ENCODE data around the gene CKAP5. TPM values are rescaled to one million over a fixed set of nuclear protein-coding genes. Genes with fewer than 3 reads are reported as not detected.

CKAP5 gene
- total RNA-seq, 1 donor: 99.3 TPM

DNA sequence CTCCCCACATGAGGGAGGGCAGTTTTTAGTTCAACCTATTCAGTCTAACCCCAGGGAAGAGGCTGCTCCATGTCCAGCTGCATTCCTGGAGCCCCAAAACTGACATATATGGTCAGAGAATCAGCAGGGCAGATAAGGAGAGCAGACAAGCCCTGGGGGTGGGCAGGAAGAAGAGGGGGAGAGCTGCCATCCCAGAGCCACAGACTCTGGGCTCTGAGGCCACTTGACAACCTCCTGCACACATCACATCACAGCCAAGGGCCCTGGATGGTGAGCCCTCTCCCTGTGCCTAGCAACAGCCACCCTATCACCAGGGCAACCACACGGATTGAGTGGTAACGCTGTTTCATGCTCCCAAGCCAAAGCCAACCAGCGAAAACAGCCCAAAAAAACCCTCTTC lies 148.8 kb downstream of the CKAP5 start:
- DNase-seq (ENCODE audit: low read depth): peak; percentile 21
- no peak overlapping the region for H3K4me3 ChIP-seq (ENCODE audit: low read depth, low read length)
- TF ChIP-seq, protein P1, sequence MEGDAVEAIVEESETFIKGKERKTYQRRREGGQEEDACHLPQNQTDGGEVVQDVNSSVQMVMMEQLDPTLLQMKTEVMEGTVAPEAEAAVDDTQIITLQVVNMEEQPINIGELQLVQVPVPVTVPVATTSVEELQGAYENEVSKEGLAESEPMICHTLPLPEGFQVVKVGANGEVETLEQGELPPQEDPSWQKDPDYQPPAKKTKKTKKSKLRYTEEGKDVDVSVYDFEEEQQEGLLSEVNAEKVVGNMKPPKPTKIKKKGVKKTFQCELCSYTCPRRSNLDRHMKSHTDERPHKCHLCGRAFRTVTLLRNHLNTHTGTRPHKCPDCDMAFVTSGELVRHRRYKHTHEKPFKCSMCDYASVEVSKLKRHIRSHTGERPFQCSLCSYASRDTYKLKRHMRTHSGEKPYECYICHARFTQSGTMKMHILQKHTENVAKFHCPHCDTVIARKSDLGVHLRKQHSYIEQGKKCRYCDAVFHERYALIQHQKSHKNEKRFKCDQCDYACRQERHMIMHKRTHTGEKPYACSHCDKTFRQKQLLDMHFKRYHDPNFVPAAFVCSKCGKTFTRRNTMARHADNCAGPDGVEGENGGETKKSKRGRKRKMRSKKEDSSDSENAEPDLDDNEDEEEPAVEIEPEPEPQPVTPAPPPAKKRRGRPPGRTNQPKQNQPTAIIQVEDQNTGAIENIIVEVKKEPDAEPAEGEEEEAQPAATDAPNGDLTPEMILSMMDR (IDR thresholded peaks at IDR 0.05; ENCODE audit: insufficient read depth, low read depth, low read length): no peak

DNA sequence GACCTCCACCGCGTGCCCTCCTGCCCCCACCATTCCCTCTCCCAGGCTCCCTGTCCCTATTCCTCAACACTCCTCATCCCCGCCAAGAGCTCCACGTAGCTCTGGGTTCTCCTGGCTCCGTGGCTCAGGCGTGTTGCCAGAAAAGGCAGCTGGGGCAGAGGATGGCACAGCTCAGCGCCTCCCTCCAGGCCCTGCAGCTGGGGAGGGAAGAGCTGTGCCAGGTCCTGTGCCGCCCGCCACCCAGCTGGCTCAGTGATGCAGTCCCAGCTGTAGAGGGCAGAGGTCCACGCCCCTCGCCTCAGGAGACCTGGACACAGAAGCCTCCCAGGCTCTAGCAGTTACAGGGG lies 149.9 kb downstream of the CKAP5 start:
- DNase-seq (ENCODE audit: low read depth): no peak
- no peak overlapping the region for H3K4me3 ChIP-seq (ENCODE audit: low read depth, low read length)
- TF ChIP-seq, protein P1 (IDR thresholded peaks at IDR 0.05; ENCODE audit: insufficient read depth, low read depth, low read length): no peak

DNA sequence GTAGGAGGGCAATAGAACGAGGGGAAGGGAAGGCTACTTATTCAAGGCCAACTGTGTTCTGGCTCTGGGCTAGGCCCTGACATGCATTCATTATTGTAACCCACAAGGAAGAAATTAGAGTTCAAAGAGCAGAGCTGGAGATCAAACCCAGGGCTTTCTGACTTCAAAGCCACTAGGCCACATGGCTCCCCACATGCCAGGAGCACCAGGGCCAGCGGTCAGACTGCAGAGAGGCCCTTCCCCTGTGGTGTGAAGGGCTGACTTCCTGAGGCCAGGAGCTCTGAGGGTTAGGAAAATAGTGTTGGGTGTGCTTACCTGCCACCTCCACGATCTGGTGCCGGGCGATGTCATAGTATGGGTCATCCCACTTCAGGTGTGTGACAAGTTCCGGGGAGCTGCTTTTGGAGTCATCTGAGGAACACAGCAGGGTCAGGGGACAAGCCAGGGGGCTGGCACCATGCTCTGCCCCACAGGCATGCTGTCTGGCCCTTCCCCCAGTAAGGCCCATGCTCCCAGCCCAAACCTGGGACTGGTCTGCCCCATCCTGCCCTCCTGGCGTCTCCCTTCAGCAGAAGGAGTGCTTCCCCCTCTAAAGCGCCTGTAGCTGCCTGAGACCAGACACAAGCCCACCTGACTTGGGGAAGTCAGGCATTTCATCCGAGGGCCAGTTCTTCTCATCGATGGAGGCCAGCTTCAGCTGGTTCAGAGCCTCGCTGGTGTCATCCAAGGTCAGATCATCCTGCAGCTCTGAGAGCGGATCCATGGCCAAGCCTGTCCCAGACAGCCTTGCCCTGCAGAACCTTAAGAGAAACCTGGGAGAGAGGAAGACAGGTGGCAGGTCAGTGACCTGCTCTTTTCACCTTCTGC lies 150.5 kb downstream of the CKAP5 start:
- DNase-seq (ENCODE audit: low read depth): no peak
- H3K4me3 ChIP-seq (ENCODE audit: low read depth, low read length): no peak overlapping the region
- TF ChIP-seq, protein P1 (IDR thresholded peaks at IDR 0.05; ENCODE audit: insufficient read depth, low read depth, low read length): no peak

DNA sequence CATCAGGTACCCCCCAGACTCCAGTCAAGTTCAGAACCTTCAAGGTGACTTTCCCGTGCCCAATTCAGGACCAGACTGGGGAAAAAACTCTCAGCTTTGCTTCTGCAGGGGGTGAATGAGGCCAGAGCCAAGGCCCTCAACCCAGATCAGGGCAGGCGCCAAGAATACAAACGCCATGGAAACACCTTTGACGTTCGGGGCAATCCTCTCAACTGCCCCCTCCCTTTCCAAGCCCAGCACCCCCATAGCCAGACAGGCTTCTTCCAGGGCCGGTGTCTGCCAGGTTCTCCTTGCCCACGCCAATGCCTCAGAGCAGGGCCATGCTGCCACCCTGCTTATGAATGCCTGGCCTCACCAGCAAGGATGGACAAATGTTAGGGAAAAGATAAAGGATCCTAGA lies 151.5 kb downstream of the CKAP5 start:
- DNase-seq (ENCODE audit: low read depth): no peak
- no peak overlapping the region for H3K4me3 ChIP-seq (ENCODE audit: low read depth, low read length)
- TF ChIP-seq, protein P1 (IDR thresholded peaks at IDR 0.05; ENCODE audit: insufficient read depth, low read depth, low read length): no peak

DNA sequence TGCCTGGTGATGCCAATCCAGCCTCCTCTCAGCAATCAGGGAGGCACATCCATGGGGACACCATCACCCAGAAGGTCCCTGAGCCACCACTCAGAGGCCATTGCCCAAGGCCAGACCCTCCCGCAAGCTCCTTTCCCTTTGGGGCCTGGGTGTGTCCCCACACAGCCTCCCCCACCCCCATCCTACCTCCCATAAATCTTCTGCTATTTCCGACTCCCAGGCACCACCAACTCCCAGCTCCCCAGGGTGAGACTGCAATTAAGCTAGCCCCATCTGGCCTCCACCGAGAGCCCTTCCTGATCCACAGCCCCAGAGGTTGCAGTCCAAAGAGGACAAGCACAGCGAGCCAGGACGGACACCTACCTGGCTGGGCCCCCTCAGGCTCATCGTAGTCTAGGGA lies 152.0 kb downstream of the CKAP5 start:
- peak; percentile 60 for DNase-seq (ENCODE audit: low read depth)
- no peak overlapping the region for H3K4me3 ChIP-seq (ENCODE audit: low read depth, low read length)
- TF ChIP-seq, protein P1 (IDR thresholded peaks at IDR 0.05; ENCODE audit: insufficient read depth, low read depth, low read length): no peak

DNA sequence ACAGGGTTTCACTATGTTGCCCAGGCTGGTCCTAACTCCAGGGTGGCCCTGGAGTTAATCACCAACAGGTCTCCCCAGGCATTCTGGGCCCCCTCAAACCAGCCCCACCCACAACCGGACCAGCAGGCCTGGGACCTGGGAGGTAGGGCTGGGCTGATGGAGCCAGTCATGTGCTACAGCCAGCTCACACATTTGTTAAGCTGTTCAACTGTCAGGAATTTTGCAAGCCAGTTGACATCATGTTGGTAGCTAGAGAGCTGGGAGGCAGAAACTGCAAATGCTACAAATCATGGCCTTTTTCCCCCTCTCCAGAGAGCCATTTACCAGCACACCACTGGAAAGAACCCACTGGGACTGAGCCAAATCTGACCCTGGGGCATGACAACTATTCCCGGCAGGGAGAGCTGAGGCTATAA lies 152.5 kb downstream of the CKAP5 start:
- H3K4me3 ChIP-seq (ENCODE audit: low read depth, low read length): no peak overlapping the region
- peak; percentile 91 for DNase-seq (ENCODE audit: low read depth)
- TF ChIP-seq, protein P1 (IDR thresholded peaks at IDR 0.05; ENCODE audit: insufficient read depth, low read depth, low read length): no peak

Small RNA genes lying within 50 kb of the gene (small RNA-seq; reads per million reads assigned to genes)
- 7.0 reads per million, percentile 86 among the genes with 10 or more reads in this experiment for gene MIR5582
- not detected for gene RF00573
- 539 reads per million, percentile 98 among the genes with 10 or more reads in this experiment for gene SNORD67

Other genes with a start within 250 kb of the CKAP5 start
- 4.8 and 5.6 TPM in 2 replicates for gene HARBI1, start 229.1 kb downstream of the CKAP5 start, total RNA-seq
- 45.4 and 49.7 TPM in 2 replicates for gene ATG13, start 228.7 kb downstream of the CKAP5 start, total RNA-seq
- gene ARHGAP1, start 145.7 kb downstream of the CKAP5 start, total RNA-seq: 62.2 and 82.1 TPM in 2 replicates
- 12.1 and 17.4 TPM in 2 replicates for gene ZNF408, start 145.2 kb downstream of the CKAP5 start, total RNA-seq
- gene F2, start 127.1 kb downstream of the CKAP5 start, total RNA-seq: not detected in 2 replicates
- gene LRP4, start 72.3 kb upstream of the CKAP5 start, total RNA-seq: 3.5 and 3.9 TPM in 2 replicates
- 30.2 and 33.5 TPM in 2 replicates for gene CSTPP1, start 90.5 kb upstream of the CKAP5 start, total RNA-seq

Data from fibroblast of villous mesenchyme (primary cell).